Subcutaneous abdominal adipose tissue (tissue), 5 donors: ENCODE data around the gene FAM184A.

ENCODE experiments used
- H3K27ac ChIP-seq: one replicate; pipeline ENCODE4 v1.7.0; 2013; ENCODE audit warnings: low read depth, mild to moderate bottlenecking, inconsistent platforms, low read length, moderate library complexity
- H3K27me3 ChIP-seq, 5 donors: one replicate each; pipeline ENCODE4 v1.7.0; 2013; ENCODE audit warnings: low read length in 5 of 5, inconsistent platforms in 1 of 5; ENCODE audit not compliant: control insufficient read depth in 5 of 5, insufficient read depth in 4 of 5
- H3K36me3 ChIP-seq, 5 donors: one replicate each; pipeline ENCODE4 v1.7.0; 2013; ENCODE audit warnings: low read length in 5 of 5; ENCODE audit not compliant: control insufficient read depth in 5 of 5, insufficient read depth in 5 of 5
- H3K4me1 ChIP-seq, 5 donors: one replicate each; pipeline ENCODE4 v1.7.0; 2013; ENCODE audit warnings: low read length in 5 of 5, mild to moderate bottlenecking in 3 of 5, moderate library complexity in 1 of 5; ENCODE audit not compliant: control insufficient read depth in 5 of 5, insufficient read depth in 5 of 5
- H3K4me3 ChIP-seq, 5 donors: one replicate each; pipeline ENCODE4 v1.7.0; 2013; ENCODE audit warnings: low read length in 5 of 5, low read depth in 1 of 5
- H3K9ac ChIP-seq, 5 donors: one replicate each; pipeline ENCODE4 v1.7.0; 2013; ENCODE audit warnings: low read length in 5 of 5, mild to moderate bottlenecking in 4 of 5, moderate library complexity in 3 of 5
- H3K9me3 ChIP-seq, 5 donors: one replicate each; pipeline ENCODE4 v1.7.0; 2013; ENCODE audit warnings: low read length in 5 of 5; ENCODE audit not compliant: control insufficient read depth in 5 of 5
- donor health status: healthy.
- donor health status: healthy.
- donor health status: healthy.
- donor health status: healthy.
- donor health status: healthy.

The FAM184A gene

GRCh38 chr6:118912646-118913045 lies 165.8 kb downstream of the FAM184A start:
- Histone ChIP-seq H3K27ac (no peak overlapping the region), H3K4me1 (peaks cover 0 to 12% (median 7%) of the 10 kb centered on the region in 5 donors), H3K4me3 (no peak overlapping the region), H3K27me3 (no peaks in the 10 kb centered on the region), H3K36me3 (peaks cover 43 to 64% (median 48%) of the 10 kb centered on the region in 5 donors), H3K9ac (no peak overlapping the region), H3K9me3 (no peaks in the 10 kb centered on the region)
